GM06990 (cell line): ENCODE results near the gene CCDC149.

Source experiments
- DNase-seq: peaks from one replicate; pipeline ENCODE4 v3.0.0-alpha.2; 2011; ENCODE audit not compliant: insufficient read length; ENCODE audit errors: extremely low read depth
- H3K27me3 ChIP-seq: replicated peaks from 2 replicates; pipeline ENCODE4 v1.6.0; 2011; ENCODE audit warnings: low read length; ENCODE audit not compliant: control insufficient read depth, insufficient read depth
- H3K36me3 ChIP-seq: 2 replicates; pipeline ENCODE4 v1.5.1; 2011; ENCODE audit warnings: low read length; ENCODE audit not compliant: control insufficient read depth, insufficient read depth
- H3K4me3 ChIP-seq: replicated peaks from 2 replicates; pipeline ENCODE4 v1.5.1; 2011; ENCODE audit warnings: low read depth, mild to moderate bottlenecking, control low read depth, low read length
- CTCF ChIP-seq: IDR thresholded peaks from 2 replicates; pipeline ENCODE4 v1.5.1; 2011; ENCODE audit warnings: low read length, control low read depth, mild to moderate bottlenecking, inconsistent platforms; ENCODE audit not compliant: insufficient read depth, poor library complexity, severe bottlenecking

CCDC149 gene

GRCh38 chr4:24867766-24868296 lies 45.0 kb downstream of the CCDC149 start:
- Histone ChIP-seq H3K27me3 (peaks cover 2% of the 10 kb centered on the region), H3K4me3 (no peak overlapping the region), H3K36me3 (no peaks in the 10 kb centered on the region)
- TF ChIP-seq CTCF = no peak
- no peak for DNase-seq

- no peak overlapping the region for H3K4me3 ChIP-seq
- H3K36me3 ChIP-seq = no peaks in the 10 kb centered on the region
- no peak for DNase-seq
- peaks cover 2% of the 10 kb centered on the region for H3K27me3 ChIP-seq
- no peak for TF ChIP-seq CTCF
These were observed 45.6 kb downstream of the CCDC149 start for GRCh38 chr4:24867251-24867650.

GRCh38 chr4:24865401-24865800 lies 47.4 kb downstream of the CCDC149 start:
- H3K36me3 ChIP-seq = no peaks in the 10 kb centered on the region
- H3K4me3 ChIP-seq = no peak overlapping the region
- TF ChIP-seq CTCF = no peak
- no peak for DNase-seq
- H3K27me3 ChIP-seq = no peaks in the 10 kb centered on the region; the same call in none of the 2 replicates

- no peaks in the 10 kb centered on the region; the same call in 1 of the 2 replicates for H3K27me3 ChIP-seq
- H3K4me3 ChIP-seq = no peak overlapping the region
- DNase-seq = no peak
- no peak for TF ChIP-seq CTCF
- H3K36me3 ChIP-seq = no peaks in the 10 kb centered on the region
These were observed 49.0 kb downstream of the CCDC149 start for GRCh38 chr4:24863799-24864198.

GRCh38 chr4:24862073-24862751 lies 50.6 kb downstream of the CCDC149 start:
- Histone ChIP-seq H3K4me3 (no peak overlapping the region), H3K27me3 (no peaks in the 10 kb centered on the region; the same call in 1 of the 2 replicates), H3K36me3 (no peaks in the 10 kb centered on the region)
- peak; percentile 32 for DNase-seq
- TF ChIP-seq CTCF = no peak

- Histone ChIP-seq H3K4me3 (no peak overlapping the region), H3K27me3 (no peaks in the 10 kb centered on the region; the same call in 1 of the 2 replicates), H3K36me3 (no peaks in the 10 kb centered on the region)
- TF ChIP-seq CTCF = no peak
- no peak for DNase-seq
These were observed 54.3 kb downstream of the CCDC149 start for GRCh38 chr4:24858550-24858949.
